PC-3 (cell line): ENCODE measurements around the gene THEMIS.

ENCODE experiments used
- CTCF ChIP-seq: fragments of 300-600 bp; sonication (generic); conservative IDR thresholded peaks from 2 replicates; pipeline ENCODE4 v1.5.1; 2017; ENCODE audit warnings: antibody characterized with exemption, low read depth, mild to moderate bottlenecking, low read length
- EZH2 ChIP-seq: fragments of 300-600 bp; sonication (generic); IDR thresholded peaks from one replicate; pipeline ENCODE4 v1.6.1; 2017; ENCODE audit warnings: antibody characterized with exemption, mild to moderate bottlenecking, low read length; ENCODE audit not compliant: unreplicated experiment

- TF ChIP-seq CTCF (no peak), EZH2 (no peak)
Measured at GRCh38 chr6:127894051-127894450, 6.8 kb downstream of the THEMIS start.
